GM19239 (cell line): ENCODE measurements around the gene ABRACL.

Experiments
- DNase-seq: peaks from one replicate; pipeline ENCODE4 v3.0.0; 2011; ENCODE audit warnings: low spot score; ENCODE audit not compliant: insufficient read length
- FAIRE-seq: peaks from 2 replicates; lab custom pipeline; 2011; peaks lifted over from hg19 to GRCh38; lab: Jason Lieb, UNC

The ABRACL gene

GRCh38 chr6:139050770-139051313, 22.3 kb downstream of the ABRACL start:
- DNase-seq (no peak), FAIRE-seq (no peak)

- DNase-seq = no peak
- no peak for FAIRE-seq
Measured at GRCh38 chr6:139051396-139052060, 23.0 kb downstream of the ABRACL start.

GRCh38 chr6:139053382-139053781, 24.8 kb downstream of the ABRACL start:
- FAIRE-seq (no peak), DNase-seq (no peak)

- DNase-seq = no peak
- FAIRE-seq = no peak
Measured at GRCh38 chr6:139054001-139054400, 25.5 kb downstream of the ABRACL start.

- no peak for DNase-seq
- no peak for FAIRE-seq
Measured at GRCh38 chr6:139055709-139056108, 27.2 kb downstream of the ABRACL start.

GRCh38 chr6:139058029-139058428, 29.5 kb downstream of the ABRACL start:
- FAIRE-seq (no peak), DNase-seq (no peak)

- FAIRE-seq (no peak), DNase-seq (no peak)
Measured at GRCh38 chr6:139060332-139060731, 31.8 kb downstream of the ABRACL start.

- FAIRE-seq = no peak
Measured at GRCh38 chr6:139062932-139063646, 34.5 kb downstream of the ABRACL start.

GRCh38 chr6:139064981-139065665, 36.6 kb downstream of the ABRACL start:
- FAIRE-seq = no peak
- DNase-seq = no peak

More at GRCh38 chr6:139062932-139063646, 34.5 kb downstream of the ABRACL start:
- no peak for DNase-seq

- FAIRE-seq (no peak), DNase-seq (no peak)
Measured at GRCh38 chr6:139066080-139066479, 37.5 kb downstream of the ABRACL start.

- FAIRE-seq = no peak
- DNase-seq = no peak
Measured at GRCh38 chr6:139068846-139069245, 40.3 kb downstream of the ABRACL start.

GRCh38 chr6:139073118-139073517, 44.6 kb downstream of the ABRACL start:
- FAIRE-seq = no peak

GRCh38 chr6:139079018-139079417, 50.5 kb downstream of the ABRACL start:
- DNase-seq (no peak), FAIRE-seq (no peak)

More at GRCh38 chr6:139073118-139073517, 44.6 kb downstream of the ABRACL start:
- DNase-seq = no peak

- FAIRE-seq (no peak), DNase-seq (no peak)
Measured at GRCh38 chr6:139080255-139080920, 51.8 kb downstream of the ABRACL start.

GRCh38 chr6:139081471-139081870, 52.9 kb downstream of the ABRACL start:
- DNase-seq (no peak), FAIRE-seq (no peak)

GRCh38 chr6:139082370-139082769, 53.8 kb downstream of the ABRACL start:
- DNase-seq = no peak

GRCh38 chr6:139091826-139092225, 63.3 kb downstream of the ABRACL start:
- FAIRE-seq = no peak
- DNase-seq = no peak

More at GRCh38 chr6:139082370-139082769, 53.8 kb downstream of the ABRACL start:
- FAIRE-seq = no peak
